ENCODE measurements around the gene ADAMTS16.
A peak's percentile ranks its signal among the peaks of the same experiment; 100 is the strongest.

ADAMTS16 gene

GRCh38 chr5:5315068-5315980 is 175.2 kb downstream of the ADAMTS16 start:
- Histone ChIP-seq H3K36me3 (ENCODE audit: control insufficient read depth, insufficient read depth, low read length) (0 out of 2 replicates have a peak, but pooled peaks cover 4% of the 10 kb centered on the region), H3K9ac (ENCODE audit: low read length) (no peak overlapping the region), H3K4me3 (ENCODE audit: low read depth, low read length) (no peak overlapping the region), H3K9me3 (ENCODE audit: control insufficient read depth, insufficient read depth, low read depth, low read length) (no peaks in the 10 kb centered on the region), H3K4me1 (ENCODE audit: control insufficient read depth, insufficient read depth, low read length) (peaks cover 26% of the 10 kb centered on the region), H3K27ac (ENCODE audit: low read depth, low read length) (no peak overlapping the region), H3K27me3 (ENCODE audit: control insufficient read depth, insufficient read depth, low read length) (no peaks in the 10 kb centered on the region)

- H3K27ac ChIP-seq (ENCODE audit: low read depth, low read length): no peak overlapping the region
- no peaks in the 10 kb centered on the region for H3K9me3 ChIP-seq (ENCODE audit: control insufficient read depth, insufficient read depth, low read depth, low read length)
- peaks cover 26% of the 10 kb centered on the region for H3K4me1 ChIP-seq (ENCODE audit: control insufficient read depth, insufficient read depth, low read length)
- no peak overlapping the region for H3K4me3 ChIP-seq (ENCODE audit: low read depth, low read length)
- 0 out of 2 replicates have a peak, but pooled peaks cover 4% of the 10 kb centered on the region for H3K36me3 ChIP-seq (ENCODE audit: control insufficient read depth, insufficient read depth, low read length)
- H3K9ac ChIP-seq (ENCODE audit: low read length): no peak overlapping the region
- H3K27me3 ChIP-seq (ENCODE audit: control insufficient read depth, insufficient read depth, low read length): no peaks in the 10 kb centered on the region
These were observed 176.2 kb downstream of the ADAMTS16 start for GRCh38 chr5:5316334-5316733.

GRCh38 chr5:5317976-5318375 is 177.8 kb downstream of the ADAMTS16 start:
- Histone ChIP-seq H3K9me3 (ENCODE audit: control insufficient read depth, insufficient read depth, low read depth, low read length) (no peaks in the 10 kb centered on the region), H3K36me3 (ENCODE audit: control insufficient read depth, insufficient read depth, low read length) (0 out of 2 replicates have a peak, but pooled peaks cover 4% of the 10 kb centered on the region), H3K27ac (ENCODE audit: low read depth, low read length) (no peak overlapping the region)

GRCh38 chr5:5318426-5319190 is 178.5 kb downstream of the ADAMTS16 start:
- Histone ChIP-seq H3K4me3 (ENCODE audit: low read depth, low read length) (no peak overlapping the region), H3K4me1 (ENCODE audit: control insufficient read depth, insufficient read depth, low read length) (peaks cover 9% of the 10 kb centered on the region; the same call in 1 of the 2 replicates), H3K9ac (ENCODE audit: low read length) (no peak overlapping the region), H3K9me3 (ENCODE audit: control insufficient read depth, insufficient read depth, low read depth, low read length) (no peaks in the 10 kb centered on the region), H3K36me3 (ENCODE audit: control insufficient read depth, insufficient read depth, low read length) (0 out of 2 replicates have a peak, but pooled peaks cover 4% of the 10 kb centered on the region), H3K27me3 (ENCODE audit: control insufficient read depth, insufficient read depth, low read length) (no peaks in the 10 kb centered on the region), H3K27ac (ENCODE audit: low read depth, low read length) (no peak overlapping the region)

More at GRCh38 chr5:5317976-5318375, 177.8 kb downstream of the ADAMTS16 start:
- H3K9ac ChIP-seq (ENCODE audit: low read length): no peak overlapping the region
- H3K4me1 ChIP-seq (ENCODE audit: control insufficient read depth, insufficient read depth, low read length): peaks cover 15% of the 10 kb centered on the region
- no peak overlapping the region for H3K4me3 ChIP-seq (ENCODE audit: low read depth, low read length)
- no peaks in the 10 kb centered on the region for H3K27me3 ChIP-seq (ENCODE audit: control insufficient read depth, insufficient read depth, low read length)

GRCh38 chr5:5320062-5320805 is 180.1 kb downstream of the ADAMTS16 start:
- no peak overlapping the region for H3K9ac ChIP-seq (ENCODE audit: low read length)
- no peaks in the 10 kb centered on the region for H3K9me3 ChIP-seq (ENCODE audit: control insufficient read depth, insufficient read depth, low read depth, low read length)
- no peak overlapping the region for H3K4me3 ChIP-seq (ENCODE audit: low read depth, low read length)
- H3K4me1 ChIP-seq (ENCODE audit: control insufficient read depth, insufficient read depth, low read length): peaks cover 4% of the 10 kb centered on the region; the same call in 1 of the 2 replicates
- H3K36me3 ChIP-seq (ENCODE audit: control insufficient read depth, insufficient read depth, low read length): no peaks in the 10 kb centered on the region
- H3K27me3 ChIP-seq (ENCODE audit: control insufficient read depth, insufficient read depth, low read length): no peaks in the 10 kb centered on the region
- no peak overlapping the region for H3K27ac ChIP-seq (ENCODE audit: low read depth, low read length)

GRCh38 chr5:5321137-5321536 is 181.0 kb downstream of the ADAMTS16 start:
- Histone ChIP-seq H3K4me1 (ENCODE audit: control insufficient read depth, insufficient read depth, low read length) (peaks cover 10% of the 10 kb centered on the region), H3K9ac (ENCODE audit: low read length) (no peak overlapping the region), H3K4me3 (ENCODE audit: low read depth, low read length) (no peak overlapping the region), H3K36me3 (ENCODE audit: control insufficient read depth, insufficient read depth, low read length) (no peaks in the 10 kb centered on the region), H3K27ac (ENCODE audit: low read depth, low read length) (no peak overlapping the region), H3K9me3 (ENCODE audit: control insufficient read depth, insufficient read depth, low read depth, low read length) (no peaks in the 10 kb centered on the region), H3K27me3 (ENCODE audit: control insufficient read depth, insufficient read depth, low read length) (no peaks in the 10 kb centered on the region)

- Histone ChIP-seq H3K9ac (ENCODE audit: low read length) (no peak overlapping the region), H3K27me3 (ENCODE audit: control insufficient read depth, insufficient read depth, low read length) (no peaks in the 10 kb centered on the region), H3K27ac (ENCODE audit: low read depth, low read length) (no peak overlapping the region), H3K4me3 (ENCODE audit: low read depth, low read length) (no peak overlapping the region), H3K36me3 (ENCODE audit: control insufficient read depth, insufficient read depth, low read length) (no peaks in the 10 kb centered on the region), H3K9me3 (ENCODE audit: control insufficient read depth, insufficient read depth, low read depth, low read length) (no peaks in the 10 kb centered on the region), H3K4me1 (ENCODE audit: control insufficient read depth, insufficient read depth, low read length) (peaks cover 17% of the 10 kb centered on the region)
These were observed 183.4 kb downstream of the ADAMTS16 start for GRCh38 chr5:5323551-5323950.

GRCh38 chr5:5326115-5326758 is 186.1 kb downstream of the ADAMTS16 start:
- no peaks in the 10 kb centered on the region for H3K27me3 ChIP-seq (ENCODE audit: control insufficient read depth, insufficient read depth, low read length)

GRCh38 chr5:5327126-5327525 is 187.0 kb downstream of the ADAMTS16 start:
- H3K9ac ChIP-seq (ENCODE audit: low read length): no peak overlapping the region
- H3K27me3 ChIP-seq (ENCODE audit: control insufficient read depth, insufficient read depth, low read length): no peaks in the 10 kb centered on the region
- H3K4me3 ChIP-seq (ENCODE audit: low read depth, low read length): no peak overlapping the region
- no peaks in the 10 kb centered on the region for H3K36me3 ChIP-seq (ENCODE audit: control insufficient read depth, insufficient read depth, low read length)
- H3K4me1 ChIP-seq (ENCODE audit: control insufficient read depth, insufficient read depth, low read length): peaks cover 38% of the 10 kb centered on the region
- H3K27ac ChIP-seq (ENCODE audit: low read depth, low read length): no peak overlapping the region
- no peaks in the 10 kb centered on the region for H3K9me3 ChIP-seq (ENCODE audit: control insufficient read depth, insufficient read depth, low read depth, low read length)

More at GRCh38 chr5:5326115-5326758, 186.1 kb downstream of the ADAMTS16 start:
- H3K4me1 ChIP-seq (ENCODE audit: control insufficient read depth, insufficient read depth, low read length): peaks cover 30% of the 10 kb centered on the region
- H3K9me3 ChIP-seq (ENCODE audit: control insufficient read depth, insufficient read depth, low read depth, low read length): no peaks in the 10 kb centered on the region
- H3K9ac ChIP-seq (ENCODE audit: low read length): peak overlapping the region; percentile 31
- H3K4me3 ChIP-seq (ENCODE audit: low read depth, low read length): no peak overlapping the region
- H3K36me3 ChIP-seq (ENCODE audit: control insufficient read depth, insufficient read depth, low read length): no peaks in the 10 kb centered on the region
- H3K27ac ChIP-seq (ENCODE audit: low read depth, low read length): peak overlapping the region; percentile 29; the same call in 1 of the 2 replicates

GRCh38 chr5:5330728-5331452 is 190.8 kb downstream of the ADAMTS16 start:
- Histone ChIP-seq H3K27ac (ENCODE audit: low read depth, low read length) (no peak overlapping the region), H3K4me3 (ENCODE audit: low read depth, low read length) (no peak overlapping the region), H3K36me3 (ENCODE audit: control insufficient read depth, insufficient read depth, low read length) (no peaks in the 10 kb centered on the region), H3K9ac (ENCODE audit: low read length) (no peak overlapping the region), H3K4me1 (ENCODE audit: control insufficient read depth, insufficient read depth, low read length) (peaks cover 40% of the 10 kb centered on the region), H3K9me3 (ENCODE audit: control insufficient read depth, insufficient read depth, low read depth, low read length) (no peaks in the 10 kb centered on the region), H3K27me3 (ENCODE audit: control insufficient read depth, insufficient read depth, low read length) (no peaks in the 10 kb centered on the region)
